Left lung (tissue), 10 donors: ENCODE data around the gene ZFP36L2. TPM values are rescaled to one million over a fixed set of nuclear protein-coding genes. Genes with fewer than 3 reads are reported as not detected.

Experiments used
- ATAC-seq: fragments of 200-7000 bp; cut with Tn5 transposase; one replicate; pipeline ENCODE4 v1.9.1; 2020; ENCODE audit warnings: moderate library complexity
- DNase-seq, 4 donors: peaks; one replicate each; pipeline ENCODE4 v3.0.0-alpha.2; 2013 to 2020
- H3K27ac ChIP-seq, 2 donors: fragments of 200-600 bp; sonication (generic) in 1 of 2; one replicate each; pipeline versions ENCODE4 v1.5.0 to v1.8.0; 2020 to 2021
- H3K27me3 ChIP-seq, 2 donors: fragments of 200-600 bp; sonication (generic) in 1 of 2; one replicate each; pipeline versions ENCODE4 v1.5.0 to v1.8.0; 2020 to 2021
- H3K36me3 ChIP-seq, 2 donors: fragments of 200-600 bp; sonication (generic) in 1 of 2; one replicate each; pipeline versions ENCODE4 v1.5.0 to v1.8.0; 2020 to 2021
- H3K4me1 ChIP-seq, 2 donors: fragments of 200-600 bp; one replicate each; pipeline ENCODE4 v1.8.0; 2021
- H3K4me3 ChIP-seq, 2 donors: fragments of 200-600 bp; sonication (generic) in 1 of 2; one replicate each; pipeline versions ENCODE4 v1.5.0 to v1.8.0; 2020 to 2021; ENCODE audit warnings: mild to moderate bottlenecking in 1 of 2
- H3K9me3 ChIP-seq, 2 donors: fragments of 200-600 bp; sonication (generic) in 1 of 2; one replicate each; pipeline versions ENCODE4 v1.5.0 to v1.8.0; 2020 to 2021
- CTCF ChIP-seq, 2 donors: fragments of 200-600 bp; sonication (generic) in 1 of 2; IDR thresholded peaks; one replicate each; pipeline versions ENCODE4 v1.5.0 to v1.8.0; 2021; ENCODE audit warnings: antibody characterized with exemption in 2 of 2
- intact Hi-C, 2 donors: fragments of 100-400 bp; cut with DNase I; formaldehyde crosslinking; loops; one replicate each; pipeline versions ENCODE4 v1.11.2 to v1.14.2; 2022
- polyA plus RNA-seq, 6 donors: library from polyadenylated mRNA; unstranded; fragments of 120-200 nt; gene quantifications; one replicate each; pipeline ENCODE4 v1.2.1, GENCODE V29; 2013; ENCODE audit not compliant: insufficient read length in 6 of 6
- total RNA-seq, 2 donors: library from RNA; stranded (reverse); fragmentation: NEBNext Ultra II Directional; extraction: Animal tissue kit (Norgen Biotek cat#: 25700); gene quantifications; one replicate each; pipeline ENCODE4 v1.2.1, GENCODE V29; 2021
- donor health status: DM: no; HTN: yes; CAD: no.
- donor health status: DM: no; HTN: no; CAD: no.

ZFP36L2 gene
- total and polyA plus RNA-seq, 8 donors: 72.2 to 131 (median 109) TPM

GRCh38 chr2:43207553-43208300 lies 18.7 kb downstream of the ZFP36L2 start:
- ATAC-seq (no peak), DNase-seq (no peak)
- peaks cover 5 to 41% of the 10 kb centered on the region in 2 donors for H3K4me1 ChIP-seq
- H3K36me3 ChIP-seq: no peaks in the 10 kb centered on the region
- no peaks in the 10 kb centered on the region for H3K9me3 ChIP-seq
- no peak for TF ChIP-seq CTCF (IDR thresholded peaks at IDR 0.05)
- H3K27me3 ChIP-seq: no peaks in the 10 kb centered on the region
- H3K27ac ChIP-seq: no peak overlapping the region
- intact Hi-C loops: no loop called here
- no peak overlapping the region for H3K4me3 ChIP-seq

DNA sequence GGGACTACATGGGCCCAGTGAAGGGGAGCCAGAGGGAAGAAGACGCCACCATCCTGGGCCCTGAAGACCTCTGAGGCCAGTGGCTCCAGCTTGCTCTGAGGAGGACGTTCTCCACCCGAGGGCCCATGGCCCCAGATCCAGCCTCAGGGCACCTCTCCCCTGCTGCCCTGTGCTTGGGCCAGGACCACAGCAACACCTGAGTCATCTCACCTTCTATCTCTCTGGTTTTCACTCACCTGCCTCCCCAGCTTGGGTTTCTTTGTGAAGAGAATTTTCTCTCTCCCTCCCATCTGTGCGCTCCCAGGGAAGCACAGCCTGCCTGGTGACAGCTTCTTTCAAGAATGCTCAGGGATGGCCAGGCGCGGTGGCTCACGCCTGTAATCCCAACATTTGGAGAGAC lies 19.8 kb downstream of the ZFP36L2 start:
- H3K36me3 ChIP-seq: no peaks in the 10 kb centered on the region
- TF ChIP-seq CTCF (IDR thresholded peaks at IDR 0.05): no peak
- ATAC-seq: no peak
- peak in 1 of 4 donors; percentile 38 for DNase-seq
- no peak overlapping the region for H3K4me3 ChIP-seq
- no peak overlapping the region for H3K27ac ChIP-seq
- H3K27me3 ChIP-seq: no peaks in the 10 kb centered on the region
- H3K9me3 ChIP-seq: no peaks in the 10 kb centered on the region
- H3K4me1 ChIP-seq: peaks cover 5 to 30% of the 10 kb centered on the region in 2 donors
- intact Hi-C loops: no loop called here

- H3K27me3 ChIP-seq: no peaks in the 10 kb centered on the region
- no peak overlapping the region for H3K4me3 ChIP-seq
- intact Hi-C loops: no loop called here
- DNase-seq (peak in 1 of 4 donors; percentile 23), ATAC-seq (no peak)
- H3K4me1 ChIP-seq: peaks cover 0 to 10% of the 10 kb centered on the region in 2 donors
- TF ChIP-seq CTCF (IDR thresholded peaks at IDR 0.05): no peak
- no peaks in the 10 kb centered on the region for H3K9me3 ChIP-seq
- no peak overlapping the region for H3K27ac ChIP-seq
- H3K36me3 ChIP-seq: no peaks in the 10 kb centered on the region
Observed at GRCh38 chr2:43203373-43203772, 23.0 kb downstream of the ZFP36L2 start.

DNA sequence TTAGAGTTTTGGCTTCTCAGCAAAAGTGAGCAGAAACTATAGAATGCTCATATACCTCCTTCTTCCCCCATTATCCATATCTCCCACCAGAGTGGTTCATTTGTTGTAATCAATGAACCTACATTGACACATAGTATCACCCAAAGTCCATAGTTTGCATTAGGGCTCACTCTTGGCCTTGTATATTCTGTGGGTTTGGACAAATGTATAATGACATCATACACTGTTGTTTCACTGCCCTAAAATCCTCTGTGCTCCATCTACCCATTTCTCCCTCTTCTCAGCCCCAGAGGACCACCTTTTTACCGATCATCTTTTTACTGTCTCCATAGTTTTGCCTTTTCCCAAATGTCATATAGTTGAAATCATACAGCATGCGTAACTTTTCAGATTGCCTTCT lies 24.1 kb downstream of the ZFP36L2 start:
- Histone ChIP-seq H3K27ac (no peak overlapping the region), H3K4me3 (no peak overlapping the region), H3K27me3 (no peaks in the 10 kb centered on the region), H3K9me3 (no peaks in the 10 kb centered on the region), H3K4me1 (peaks cover 0 to 9% of the 10 kb centered on the region in 2 donors), H3K36me3 (no peaks in the 10 kb centered on the region)
- ATAC-seq (no peak), DNase-seq (no peak)
- intact Hi-C loops: no loop called here
- no peak for TF ChIP-seq CTCF (IDR thresholded peaks at IDR 0.05)

- no peak overlapping the region for H3K4me3 ChIP-seq
- no peak for ATAC-seq
Observed at GRCh38 chr2:43201497-43201896, 24.9 kb downstream of the ZFP36L2 start.

More at GRCh38 chr2:43201497-43201896, 24.9 kb downstream of the ZFP36L2 start:
- no peaks in the 10 kb centered on the region for H3K36me3 ChIP-seq
- H3K27me3 ChIP-seq: no peaks in the 10 kb centered on the region
- H3K4me1 ChIP-seq: peaks cover 0 to 17% of the 10 kb centered on the region in 2 donors
- intact Hi-C loops: no loop called here
- H3K27ac ChIP-seq: no peak overlapping the region
- no peaks in the 10 kb centered on the region for H3K9me3 ChIP-seq
- peak in 1 of 4 donors; percentile 21 for DNase-seq
- TF ChIP-seq CTCF (IDR thresholded peaks at IDR 0.05): no peak
